AG09319 (cell line): ENCODE measurements around the gene NFIX.

ENCODE experiments used
- DNase-seq: peaks from one replicate; pipeline ENCODE4 v3.0.0-alpha.2; 2010; ENCODE audit warnings: low read depth; ENCODE audit errors: extremely low read depth
- CTCF ChIP-seq: IDR thresholded peaks from 2 replicates; pipeline ENCODE4 v1.5.1; 2011; ENCODE audit warnings: low read depth, mild to moderate bottlenecking, inconsistent platforms, low read length, moderate library complexity

The NFIX gene

GRCh38 chr19:13013649-13014048 lies 18.4 kb downstream of the NFIX start:
- no peak for TF ChIP-seq CTCF
- DNase-seq: no peak

- TF ChIP-seq CTCF: no peak
- DNase-seq: no peak
Observed at GRCh38 chr19:13014101-13014920, 19.0 kb downstream of the NFIX start.

GRCh38 chr19:13014921-13015280 lies 19.6 kb downstream of the NFIX start:
- DNase-seq: no peak
- no peak for TF ChIP-seq CTCF

- DNase-seq: no peak
- no peak for TF ChIP-seq CTCF
Observed at GRCh38 chr19:13015361-13016223, 20.3 kb downstream of the NFIX start.

GRCh38 chr19:13016245-13016627 lies 21.0 kb downstream of the NFIX start:
- DNase-seq: no peak
- TF ChIP-seq CTCF: no peak

- DNase-seq: no peak
- no peak for TF ChIP-seq CTCF
Observed at GRCh38 chr19:13016628-13017305, 21.5 kb downstream of the NFIX start.
